ENCODE results near the gene GGNBP2.

GGNBP2 gene

GRCh38 chr17:36623281-36623680, 78.6 kb downstream of the GGNBP2 start:
- Histone ChIP-seq H3K36me3 (replicated peaks in 1 of 2; ENCODE audit: control insufficient read depth in 2 of 2, insufficient read depth in 2 of 2, low read length in 2 of 2) (no peaks in the 10 kb centered on the region), H3K27ac (replicated peaks; ENCODE audit: low read length) (no peak overlapping the region), H2BK5ac (ENCODE audit: low read length) (peak overlapping the region; percentile 40), H2BK12ac (ENCODE audit: low read length) (no peak overlapping the region), H2BK15ac (ENCODE audit: low read length) (no peak overlapping the region), H2AK5ac (ENCODE audit: low read depth, low read length) (no peak overlapping the region), H3K4ac (ENCODE audit: low read length) (no peak overlapping the region), H3K4me2 (ENCODE audit: insufficient read depth, low read length, poor library complexity, severe bottlenecking) (no peak overlapping the region), H3K9me3 (replicated peaks in 1 of 2; ENCODE audit: control insufficient read depth in 2 of 2, insufficient read depth in 1 of 2, low read depth in 1 of 2, low read length in 2 of 2) (no peaks in the 10 kb centered on the region), H3K18ac (ENCODE audit: low read length) (no peak overlapping the region), H2BK120ac (ENCODE audit: low read depth, low read length) (peak overlapping the region; percentile 62), H3K4me3 (ENCODE audit: low read length in 2 of 2) (no peak overlapping the region), H3K4me1 (ENCODE audit: control insufficient read depth in 2 of 2, insufficient read depth in 1 of 2, low read depth in 1 of 2, low read length in 2 of 2) (peaks cover 8 to 9% of the 10 kb centered on the region in 2 donors), H3K79me1 (ENCODE audit: low read depth, low read length) (no peaks in the 10 kb centered on the region), H2AFZ (ENCODE audit: low read length) (no peak overlapping the region), H3K9ac (ENCODE audit: low read depth, low read length, poor library complexity) (no peak overlapping the region), H3K14ac (ENCODE audit: low read length) (no peak overlapping the region), H4K8ac (ENCODE audit: low read depth, low read length) (no peak overlapping the region), H3K23ac (ENCODE audit: low read depth, low read length, poor library complexity) (no peak overlapping the region), H3K27me3 (ENCODE audit: control insufficient read depth in 3 of 3, insufficient read depth in 3 of 3, low read depth in 1 of 3, low read length in 3 of 3) (peaks cover 0 to 10% (median 0%) of the 10 kb centered on the region in 3 experiments), H4K91ac (ENCODE audit: low read depth, low read length, poor library complexity) (no peak overlapping the region)
- no CpG with 5 or more reads among the region's 3 CpGs for whole genome bisulfite sequencing, 2 donors (ENCODE audit: extremely low coverage in 2 of 2, insufficient read length in 2 of 2, insufficient replicate concordance in 1 of 2)
- DNase-seq (ENCODE audit: low spot score): no peak

GRCh38 chr17:36625188-36625587, 80.5 kb downstream of the GGNBP2 start:
- H3K27ac ChIP-seq (replicated peaks; ENCODE audit: low read length): no peak overlapping the region
- H2BK15ac ChIP-seq (ENCODE audit: low read length): no peak overlapping the region
- H3K4me2 ChIP-seq (ENCODE audit: insufficient read depth, low read length, poor library complexity, severe bottlenecking): no peak overlapping the region
- no peaks in the 10 kb centered on the region for H3K36me3 ChIP-seq (replicated peaks in 1 of 2; ENCODE audit: control insufficient read depth in 2 of 2, insufficient read depth in 2 of 2, low read length in 2 of 2)
- no peak overlapping the region for H4K8ac ChIP-seq (ENCODE audit: low read depth, low read length)
- 100% methylated on average over 3 of the region's 7 CpGs for WGBS, 2 donors (ENCODE audit: extremely low coverage in 2 of 2, insufficient read length in 2 of 2, insufficient replicate concordance in 1 of 2)
- no peak overlapping the region for H3K4ac ChIP-seq (ENCODE audit: low read length)
- no peaks in the 10 kb centered on the region for H3K9me3 ChIP-seq (replicated peaks in 1 of 2; ENCODE audit: control insufficient read depth in 2 of 2, insufficient read depth in 1 of 2, low read depth in 1 of 2, low read length in 2 of 2)
- no peak overlapping the region for H3K23ac ChIP-seq (ENCODE audit: low read depth, low read length, poor library complexity)
- H3K9ac ChIP-seq (ENCODE audit: low read depth, low read length, poor library complexity): no peak overlapping the region
- no peak overlapping the region for H2BK120ac ChIP-seq (ENCODE audit: low read depth, low read length)
- no peak overlapping the region for H2BK5ac ChIP-seq (ENCODE audit: low read length)
- H3K4me1 ChIP-seq (ENCODE audit: control insufficient read depth in 2 of 2, insufficient read depth in 1 of 2, low read depth in 1 of 2, low read length in 2 of 2): peaks cover 11 to 13% of the 10 kb centered on the region in 2 donors
- no peak overlapping the region for H3K14ac ChIP-seq (ENCODE audit: low read length)
- H4K91ac ChIP-seq (ENCODE audit: low read depth, low read length, poor library complexity): no peak overlapping the region
- no peak overlapping the region for H2AFZ ChIP-seq (ENCODE audit: low read length)
- H3K27me3 ChIP-seq (ENCODE audit: control insufficient read depth in 3 of 3, insufficient read depth in 3 of 3, low read depth in 1 of 3, low read length in 3 of 3): peaks cover 0 to 16% (median 0%) of the 10 kb centered on the region in 3 experiments
- H3K18ac ChIP-seq (ENCODE audit: low read length): no peak overlapping the region
- no peaks in the 10 kb centered on the region for H3K79me1 ChIP-seq (ENCODE audit: low read depth, low read length)
- H3K4me3 ChIP-seq (ENCODE audit: low read length in 2 of 2): no peak overlapping the region
- DNase-seq (ENCODE audit: low spot score): no peak
- H2BK12ac ChIP-seq (ENCODE audit: low read length): no peak overlapping the region
- H2AK5ac ChIP-seq (ENCODE audit: low read depth, low read length): no peak overlapping the region

GRCh38 chr17:36627101-36627500, 82.4 kb downstream of the GGNBP2 start:
- Histone ChIP-seq H2BK15ac (ENCODE audit: low read length) (no peak overlapping the region), H2AK5ac (ENCODE audit: low read depth, low read length) (no peak overlapping the region), H2BK5ac (ENCODE audit: low read length) (no peak overlapping the region), H4K91ac (ENCODE audit: low read depth, low read length, poor library complexity) (no peak overlapping the region), H2BK120ac (ENCODE audit: low read depth, low read length) (no peak overlapping the region), H3K4ac (ENCODE audit: low read length) (no peak overlapping the region), H4K8ac (ENCODE audit: low read depth, low read length) (no peak overlapping the region), H3K36me3 (replicated peaks in 1 of 2; ENCODE audit: control insufficient read depth in 2 of 2, insufficient read depth in 2 of 2, low read length in 2 of 2) (no peaks in the 10 kb centered on the region), H3K4me2 (ENCODE audit: insufficient read depth, low read length, poor library complexity, severe bottlenecking) (no peak overlapping the region), H2BK12ac (ENCODE audit: low read length) (no peak overlapping the region), H3K27ac (replicated peaks; ENCODE audit: low read length) (no peak overlapping the region), H3K9ac (ENCODE audit: low read depth, low read length, poor library complexity) (no peak overlapping the region), H3K14ac (ENCODE audit: low read length) (no peak overlapping the region), H3K18ac (ENCODE audit: low read length) (no peak overlapping the region), H3K27me3 (ENCODE audit: control insufficient read depth in 3 of 3, insufficient read depth in 3 of 3, low read depth in 1 of 3, low read length in 3 of 3) (peaks cover 0 to 27% (median under 1%) of the 10 kb centered on the region in 3 experiments), H3K4me3 (ENCODE audit: low read length in 2 of 2) (no peak overlapping the region), H3K4me1 (ENCODE audit: control insufficient read depth in 2 of 2, insufficient read depth in 1 of 2, low read depth in 1 of 2, low read length in 2 of 2) (peaks cover 16 to 17% of the 10 kb centered on the region in 2 donors), H3K9me3 (replicated peaks in 1 of 2; ENCODE audit: control insufficient read depth in 2 of 2, insufficient read depth in 1 of 2, low read depth in 1 of 2, low read length in 2 of 2) (no peaks in the 10 kb centered on the region), H2AFZ (ENCODE audit: low read length) (no peak overlapping the region), H3K23ac (ENCODE audit: low read depth, low read length, poor library complexity) (no peak overlapping the region), H3K79me1 (ENCODE audit: low read depth, low read length) (no peaks in the 10 kb centered on the region)
- no CpG with 5 or more reads among the region's 12 CpGs for WGBS, 2 donors (ENCODE audit: extremely low coverage in 2 of 2, insufficient read length in 2 of 2, insufficient replicate concordance in 1 of 2)
- DNase-seq (ENCODE audit: low spot score): no peak

GRCh38 chr17:36628576-36628975, 83.9 kb downstream of the GGNBP2 start:
- WGBS, 2 donors (ENCODE audit: extremely low coverage in 2 of 2, insufficient read length in 2 of 2, insufficient replicate concordance in 1 of 2): no CpG with 5 or more reads among the region's 2 CpGs
- H3K23ac ChIP-seq (ENCODE audit: low read depth, low read length, poor library complexity): no peak overlapping the region
- H2BK15ac ChIP-seq (ENCODE audit: low read length): peak overlapping the region; percentile 17
- peaks cover 16 to 29% of the 10 kb centered on the region in 2 donors for H3K4me1 ChIP-seq (ENCODE audit: control insufficient read depth in 2 of 2, insufficient read depth in 1 of 2, low read depth in 1 of 2, low read length in 2 of 2)
- H2BK12ac ChIP-seq (ENCODE audit: low read length): no peak overlapping the region
- H2AK5ac ChIP-seq (ENCODE audit: low read depth, low read length): no peak overlapping the region
- no peak overlapping the region for H3K4ac ChIP-seq (ENCODE audit: low read length)
- H3K14ac ChIP-seq (ENCODE audit: low read length): no peak overlapping the region
- no peak overlapping the region for H3K4me3 ChIP-seq (ENCODE audit: low read length in 2 of 2)
- no peak overlapping the region for H3K4me2 ChIP-seq (ENCODE audit: insufficient read depth, low read length, poor library complexity, severe bottlenecking)
- H3K9ac ChIP-seq (ENCODE audit: low read depth, low read length, poor library complexity): no peak overlapping the region
- no peak overlapping the region for H2BK5ac ChIP-seq (ENCODE audit: low read length)
- no peak overlapping the region for H4K8ac ChIP-seq (ENCODE audit: low read depth, low read length)
- H3K27me3 ChIP-seq (ENCODE audit: control insufficient read depth in 3 of 3, insufficient read depth in 3 of 3, low read depth in 1 of 3, low read length in 3 of 3): peaks cover 0 to 41% (median 3%) of the 10 kb centered on the region in 3 experiments
- DNase-seq (ENCODE audit: low spot score): no peak
- no peak overlapping the region for H3K27ac ChIP-seq (replicated peaks; ENCODE audit: low read length)
- no peak overlapping the region for H3K18ac ChIP-seq (ENCODE audit: low read length)
- H3K36me3 ChIP-seq (replicated peaks in 1 of 2; ENCODE audit: control insufficient read depth in 2 of 2, insufficient read depth in 2 of 2, low read length in 2 of 2): no peaks in the 10 kb centered on the region
- no peak overlapping the region for H2AFZ ChIP-seq (ENCODE audit: low read length)
- no peak overlapping the region for H4K91ac ChIP-seq (ENCODE audit: low read depth, low read length, poor library complexity)
- H3K79me1 ChIP-seq (ENCODE audit: low read depth, low read length): no peaks in the 10 kb centered on the region
- H2BK120ac ChIP-seq (ENCODE audit: low read depth, low read length): no peak overlapping the region
- H3K9me3 ChIP-seq (replicated peaks in 1 of 2; ENCODE audit: control insufficient read depth in 2 of 2, insufficient read depth in 1 of 2, low read depth in 1 of 2, low read length in 2 of 2): no peaks in the 10 kb centered on the region
